SK-N-SH treated with all-trans-retinoic acid at 6 μM for 48 hours (cell line): Measurements from ENCODE around the gene GPR62.

ENCODE experiments used
- ARNTL ChIP-seq: fragments of 450-650 bp; formaldehyde crosslinking; IDR thresholded peaks from 2 replicates; pipeline ENCODE4 v1.5.0; 2020; ENCODE audit warnings: low read depth, mild to moderate bottlenecking, moderate library complexity, borderline replicate concordance
- GLIS3 ChIP-seq: fragments of 250-450 bp; sonication (Bioruptor Pico); IDR thresholded peaks from 2 replicates; pipeline ENCODE4 v1.5.0; 2020; ENCODE audit warnings: mild to moderate bottlenecking, moderate library complexity
- RARB ChIP-seq: fragments of 250-450 bp; sonication (Bioruptor Pico); IDR thresholded peaks from 2 replicates; pipeline ENCODE4 v1.8.0; 2021; ENCODE audit warnings: mild to moderate bottlenecking, moderate library complexity
- TCF4 ChIP-seq: fragments of 250-450 bp; sonication (Bioruptor Pico); IDR thresholded peaks from 2 replicates; pipeline ENCODE4 v1.8.0; 2021; ENCODE audit warnings: mild to moderate bottlenecking, moderate library complexity, borderline replicate concordance
- TOX ChIP-seq: fragments of 250-450 bp; sonication (Bioruptor Pico); IDR thresholded peaks from 2 replicates; pipeline ENCODE4 v1.8.0; 2021; ENCODE audit warnings: mild to moderate bottlenecking, moderate library complexity, borderline replicate concordance
- ZNF565 ChIP-seq: fragments of 450-650 bp; formaldehyde crosslinking; conservative IDR thresholded peaks from 2 replicates; pipeline ENCODE4 v1.5.0; 2020; ENCODE audit warnings: low read depth, mild to moderate bottlenecking, moderate library complexity
- TF ChIP-seq, protein P1 (sequence below): fragments of 250-450 bp; sonication (Bioruptor Pico); IDR thresholded peaks from 2 replicates; pipeline ENCODE4 v1.5.1; 2020; ENCODE audit warnings: low read depth, mild to moderate bottlenecking, moderate library complexity
- TF ChIP-seq, protein P2 (sequence below): fragments of 250-450 bp; sonication (Bioruptor Pico); IDR thresholded peaks from 2 replicates; pipeline ENCODE4 v1.5.1; 2021; ENCODE audit warnings: mild to moderate bottlenecking, moderate library complexity
- TF ChIP-seq, protein P3 (sequence below): fragments of 250-450 bp; sonication (Bioruptor Pico); IDR thresholded peaks from 2 replicates; pipeline ENCODE4 v1.8.0; 2020; ENCODE audit warnings: mild to moderate bottlenecking, moderate library complexity, borderline replicate concordance

DNA sequence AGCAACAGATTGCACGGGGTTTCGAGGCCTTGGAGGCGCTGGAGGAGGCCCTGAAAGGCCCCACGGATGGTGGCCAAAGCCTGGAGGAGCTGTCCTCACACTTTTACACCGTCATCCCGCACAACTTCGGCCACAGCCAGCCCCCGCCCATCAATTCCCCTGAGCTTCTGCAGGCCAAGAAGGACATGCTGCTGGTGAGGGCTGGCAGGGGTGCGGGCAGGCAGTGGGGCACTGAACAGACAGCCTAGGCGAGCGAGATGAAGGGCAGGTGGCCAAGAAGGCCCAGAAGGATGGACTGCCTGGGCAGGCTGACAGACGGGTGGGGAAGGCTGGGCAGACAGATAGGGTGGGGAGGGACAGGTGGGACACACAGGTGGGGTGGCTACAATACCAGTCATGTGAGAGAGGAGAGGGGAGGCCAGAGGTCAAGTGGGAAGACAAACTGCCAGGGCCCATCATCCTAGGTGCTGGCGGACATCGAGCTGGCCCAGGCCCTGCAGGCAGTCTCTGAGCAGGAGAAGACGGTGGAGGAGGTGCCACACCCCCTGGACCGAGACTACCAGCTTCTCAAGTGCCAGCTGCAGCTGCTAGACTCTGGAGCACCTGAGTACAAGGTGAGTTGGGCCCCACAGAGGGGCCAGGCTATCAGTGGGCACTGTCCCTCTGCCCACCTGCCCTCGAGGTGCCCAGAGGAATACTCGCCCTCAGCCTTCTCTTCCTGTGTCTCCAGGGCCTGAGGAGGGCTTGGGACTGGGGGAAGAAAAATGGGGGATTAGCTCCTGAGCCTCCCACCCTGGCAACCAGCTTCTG is 9.9 kb upstream of the GPR62 start:
- TF ChIP-seq, protein P1, sequence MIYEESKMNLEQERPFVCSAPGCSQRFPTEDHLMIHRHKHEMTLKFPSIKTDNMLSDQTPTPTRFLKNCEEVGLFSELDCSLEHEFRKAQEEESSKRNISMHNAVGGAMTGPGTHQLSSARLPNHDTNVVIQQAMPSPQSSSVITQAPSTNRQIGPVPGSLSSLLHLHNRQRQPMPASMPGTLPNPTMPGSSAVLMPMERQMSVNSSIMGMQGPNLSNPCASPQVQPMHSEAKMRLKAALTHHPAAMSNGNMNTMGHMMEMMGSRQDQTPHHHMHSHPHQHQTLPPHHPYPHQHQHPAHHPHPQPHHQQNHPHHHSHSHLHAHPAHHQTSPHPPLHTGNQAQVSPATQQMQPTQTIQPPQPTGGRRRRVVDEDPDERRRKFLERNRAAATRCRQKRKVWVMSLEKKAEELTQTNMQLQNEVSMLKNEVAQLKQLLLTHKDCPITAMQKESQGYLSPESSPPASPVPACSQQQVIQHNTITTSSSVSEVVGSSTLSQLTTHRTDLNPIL (CRISPR knock-in tag): no peak
- TF ChIP-seq TCF4 (CRISPR knock-in tag): no peak
- TF ChIP-seq, protein P2, sequence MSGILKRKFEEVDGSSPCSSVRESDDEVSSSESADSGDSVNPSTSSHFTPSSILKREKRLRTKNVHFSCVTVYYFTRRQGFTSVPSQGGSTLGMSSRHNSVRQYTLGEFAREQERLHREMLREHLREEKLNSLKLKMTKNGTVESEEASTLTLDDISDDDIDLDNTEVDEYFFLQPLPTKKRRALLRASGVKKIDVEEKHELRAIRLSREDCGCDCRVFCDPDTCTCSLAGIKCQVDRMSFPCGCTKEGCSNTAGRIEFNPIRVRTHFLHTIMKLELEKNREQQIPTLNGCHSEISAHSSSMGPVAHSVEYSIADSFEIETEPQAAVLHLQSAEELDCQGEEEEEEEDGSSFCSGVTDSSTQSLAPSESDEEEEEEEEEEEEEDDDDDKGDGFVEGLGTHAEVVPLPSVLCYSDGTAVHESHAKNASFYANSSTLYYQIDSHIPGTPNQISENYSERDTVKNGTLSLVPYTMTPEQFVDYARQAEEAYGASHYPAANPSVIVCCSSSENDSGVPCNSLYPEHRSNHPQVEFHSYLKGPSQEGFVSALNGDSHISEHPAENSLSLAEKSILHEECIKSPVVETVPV: no peak
- TF ChIP-seq, protein P3, sequence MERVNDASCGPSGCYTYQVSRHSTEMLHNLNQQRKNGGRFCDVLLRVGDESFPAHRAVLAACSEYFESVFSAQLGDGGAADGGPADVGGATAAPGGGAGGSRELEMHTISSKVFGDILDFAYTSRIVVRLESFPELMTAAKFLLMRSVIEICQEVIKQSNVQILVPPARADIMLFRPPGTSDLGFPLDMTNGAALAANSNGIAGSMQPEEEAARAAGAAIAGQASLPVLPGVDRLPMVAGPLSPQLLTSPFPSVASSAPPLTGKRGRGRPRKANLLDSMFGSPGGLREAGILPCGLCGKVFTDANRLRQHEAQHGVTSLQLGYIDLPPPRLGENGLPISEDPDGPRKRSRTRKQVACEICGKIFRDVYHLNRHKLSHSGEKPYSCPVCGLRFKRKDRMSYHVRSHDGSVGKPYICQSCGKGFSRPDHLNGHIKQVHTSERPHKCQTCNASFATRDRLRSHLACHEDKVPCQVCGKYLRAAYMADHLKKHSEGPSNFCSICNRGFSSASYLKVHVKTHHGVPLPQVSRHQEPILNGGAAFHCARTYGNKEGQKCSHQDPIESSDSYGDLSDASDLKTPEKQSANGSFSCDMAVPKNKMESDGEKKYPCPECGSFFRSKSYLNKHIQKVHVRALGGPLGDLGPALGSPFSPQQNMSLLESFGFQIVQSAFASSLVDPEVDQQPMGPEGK (CRISPR knock-in tag): no peak
- TF ChIP-seq GLIS3: no peak
- TF ChIP-seq ZNF565 (CRISPR knock-in tag): no peak
- no peak for TF ChIP-seq RARB (CRISPR knock-in tag)
- TF ChIP-seq TOX: no peak
- no peak for TF ChIP-seq ARNTL (CRISPR knock-in tag)
